Stimulated activated CD8-positive, alpha-beta memory T cell treated with anti-CD3 and anti-CD28 coated beads, Interleukin-7, amount 100 ng/mL, for 1 hour (primary cell): ENCODE data around the gene KIAA0930.
"Not testable (repeated sequence)": the region's sequence is repeated elsewhere in the genome, so short reads cannot be mapped to it uniquely, and the experiment has no call there.

Experiments used
- DNase-seq, 2 donors: peaks; one replicate each; pipeline ENCODE4 v3.0.0-alpha.2; 2020; ENCODE audit warnings: low read depth in 2 of 2

Gene KIAA0930

GRCh38 chr22:45240810-45241631 is at the start of gene KIAA0930:
Gene KIAA0930, minus strand, starts transcription at chr22:45240894. Its CDS starts 191 bp downstream, at chr22:45240703.
- peak; percentile 64 to 70 for DNase-seq

- no peak for DNase-seq
These were observed 46.3 kb upstream of the KIAA0930 start for GRCh38 chr22:45286854-45287551.

DNA sequence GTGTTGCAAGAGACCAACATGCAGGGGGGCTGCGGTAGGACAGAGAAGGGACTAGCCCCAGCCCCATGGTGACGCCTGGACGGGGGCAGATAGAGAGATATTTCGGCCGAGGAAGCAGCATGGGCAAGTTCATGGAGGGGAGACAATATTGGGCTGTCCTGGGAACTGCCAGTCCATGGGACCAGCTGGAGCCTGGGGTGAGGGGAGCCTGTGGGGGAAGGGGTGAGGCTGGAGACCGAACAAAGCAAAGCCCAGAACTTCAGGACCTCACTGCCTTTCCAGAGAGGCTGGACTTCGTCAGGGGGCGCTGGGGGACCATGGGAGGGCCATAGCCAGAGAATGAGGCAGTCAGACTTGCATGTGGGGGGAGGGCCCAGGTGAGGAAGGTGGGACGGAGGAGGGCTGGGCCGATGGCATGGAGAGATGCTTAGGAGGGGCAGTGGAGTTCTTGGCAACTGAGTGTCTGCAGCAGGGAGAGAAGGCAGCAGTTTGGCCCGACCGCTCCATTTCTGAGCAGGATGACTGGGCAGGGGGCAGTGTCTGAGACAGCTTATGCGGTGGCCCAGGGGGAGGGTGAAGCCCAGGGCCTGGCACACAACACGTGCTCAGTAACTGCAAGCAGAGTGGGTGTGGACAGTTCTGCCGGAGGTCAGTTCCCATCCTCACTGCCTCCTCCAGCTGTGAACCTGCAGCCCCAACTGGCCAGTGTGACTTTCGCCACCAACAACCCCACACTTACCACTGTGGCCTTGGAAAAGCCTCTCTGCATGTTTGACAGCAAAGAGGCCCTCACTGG is 44.8 kb upstream of the KIAA0930 start:
- no peak for DNase-seq

DNA sequence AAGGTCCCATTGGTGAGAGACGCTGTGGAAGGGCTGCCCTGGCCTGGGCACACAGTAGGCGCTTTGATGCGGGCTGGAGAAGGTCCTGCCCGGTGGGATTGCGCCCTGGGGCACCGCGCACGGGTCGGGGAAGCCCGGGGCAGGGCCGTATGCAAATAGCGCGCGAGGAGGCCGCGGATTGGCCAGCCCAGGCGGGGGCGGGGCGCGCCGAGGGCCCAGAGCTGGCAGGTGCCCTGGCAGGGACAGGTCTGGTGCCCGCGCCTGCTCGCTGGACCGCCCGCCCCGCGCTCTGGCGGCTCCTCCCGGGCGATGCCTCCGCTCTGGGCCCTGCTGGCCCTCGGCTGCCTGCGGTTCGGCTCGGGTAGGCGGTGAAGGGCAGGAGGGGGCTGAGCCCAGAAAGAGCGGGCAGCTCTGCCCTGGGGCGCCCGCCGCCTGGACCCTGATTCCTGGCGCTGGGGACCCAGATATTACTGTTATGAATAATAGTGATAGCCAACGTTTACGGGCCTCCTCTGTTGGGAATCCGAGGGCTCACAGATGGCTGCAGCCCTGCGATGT is 44.1 kb upstream of the KIAA0930 start, which contains the start of gene UPK3A:
TSS of gene UPK3A (plus strand) at position 245 of the 558 bp plus-strand sequence. CDS start at position 310, 65 bp downstream.
- no peak for DNase-seq

DNA sequence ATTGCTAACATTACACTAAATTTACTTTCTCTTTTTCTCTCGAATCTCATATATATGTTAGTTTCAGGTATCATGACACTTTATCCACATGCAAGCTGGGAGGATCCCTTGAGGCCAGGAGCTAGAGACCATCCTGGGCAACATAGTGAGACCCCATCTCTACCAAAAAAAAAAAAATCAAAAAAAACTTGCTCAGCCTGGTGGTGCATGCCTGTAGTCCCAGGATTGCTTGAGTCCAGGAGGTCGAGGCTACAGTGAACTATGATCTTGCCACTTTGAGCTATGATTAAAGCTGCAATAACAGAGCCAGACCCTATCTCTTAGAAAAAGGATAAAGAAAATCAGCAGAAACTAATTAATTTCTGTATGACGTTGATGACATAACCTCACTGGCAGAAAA is 40.3 kb upstream of the KIAA0930 start:
- no peak for DNase-seq

DNA sequence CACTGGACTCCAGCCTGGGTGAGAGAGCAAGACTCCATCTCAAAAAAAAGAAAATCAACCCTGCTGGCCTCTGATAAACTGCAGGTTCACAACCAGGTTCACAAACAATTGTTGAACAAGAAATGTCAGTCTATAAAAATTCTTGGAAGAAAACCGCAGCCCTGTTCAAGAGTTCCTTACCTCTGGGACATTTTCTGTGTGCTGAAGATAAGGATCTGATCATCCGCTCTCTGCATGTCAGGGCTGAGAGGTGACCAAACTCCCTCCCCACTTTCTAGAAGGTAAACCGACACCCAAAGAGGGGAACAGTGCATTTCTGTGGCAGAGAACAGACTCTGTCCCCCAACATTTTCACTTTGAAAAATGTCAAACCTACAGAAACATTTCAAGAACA is 39.9 kb upstream of the KIAA0930 start:
- DNase-seq: no peak

- no peak for DNase-seq
These were observed 37.4 kb upstream of the KIAA0930 start for GRCh38 chr22:45278125-45278524.

DNA sequence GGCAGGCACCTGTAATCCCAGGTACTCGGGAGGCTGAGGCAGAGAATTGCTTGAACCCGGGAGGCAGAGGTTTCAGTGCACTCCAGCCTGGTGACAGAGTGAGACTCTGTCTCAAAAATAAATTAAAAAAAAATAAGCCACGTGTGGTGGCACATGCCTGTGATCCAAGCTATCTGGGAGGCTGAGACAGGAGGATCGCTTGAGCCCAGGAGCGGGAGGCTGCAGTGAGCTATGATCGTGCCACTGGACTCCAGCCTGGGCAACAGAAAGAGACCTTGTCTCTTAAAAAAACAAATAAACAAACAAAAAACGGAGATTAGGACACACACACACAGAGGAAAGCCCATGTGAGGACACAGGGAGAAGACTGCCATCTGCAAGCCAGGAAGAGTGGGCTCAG is 37.0 kb upstream of the KIAA0930 start:
- DNase-seq: not testable (repeated sequence)

DNA sequence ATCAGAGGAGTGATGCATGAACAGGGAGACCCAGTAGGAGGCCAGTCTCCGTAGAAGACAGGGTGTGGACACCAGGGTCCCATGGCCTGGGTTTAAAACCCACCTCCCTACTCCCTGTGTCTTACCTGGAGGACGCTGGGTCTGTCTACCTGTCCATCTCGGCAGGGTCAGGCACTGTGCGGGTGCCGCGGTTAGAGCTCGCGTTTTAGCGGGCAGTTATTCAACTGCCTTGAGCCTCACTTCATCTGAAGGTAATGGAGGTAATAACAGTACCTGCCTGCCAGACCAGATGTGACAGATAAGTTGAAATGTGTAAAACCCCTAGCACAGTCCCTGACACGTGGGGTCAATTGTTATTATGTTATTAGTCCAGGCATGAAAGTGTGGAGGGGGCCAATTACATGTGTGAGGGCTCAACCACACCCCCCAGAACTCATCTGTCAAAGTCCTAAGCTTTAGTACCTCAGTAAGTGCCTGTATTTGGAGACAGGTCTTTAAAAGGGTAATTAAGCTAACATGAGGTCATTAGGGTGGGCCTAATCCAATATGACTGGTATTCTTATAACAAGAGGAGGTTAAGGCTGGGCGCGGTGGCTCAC is 35.9 kb upstream of the KIAA0930 start:
- DNase-seq: no peak

- no peak for DNase-seq
These were observed 32.9 kb upstream of the KIAA0930 start for GRCh38 chr22:45273452-45274075.

GRCh38 chr22:45272498-45272897 is 31.8 kb upstream of the KIAA0930 start:
- DNase-seq: no peak

DNA sequence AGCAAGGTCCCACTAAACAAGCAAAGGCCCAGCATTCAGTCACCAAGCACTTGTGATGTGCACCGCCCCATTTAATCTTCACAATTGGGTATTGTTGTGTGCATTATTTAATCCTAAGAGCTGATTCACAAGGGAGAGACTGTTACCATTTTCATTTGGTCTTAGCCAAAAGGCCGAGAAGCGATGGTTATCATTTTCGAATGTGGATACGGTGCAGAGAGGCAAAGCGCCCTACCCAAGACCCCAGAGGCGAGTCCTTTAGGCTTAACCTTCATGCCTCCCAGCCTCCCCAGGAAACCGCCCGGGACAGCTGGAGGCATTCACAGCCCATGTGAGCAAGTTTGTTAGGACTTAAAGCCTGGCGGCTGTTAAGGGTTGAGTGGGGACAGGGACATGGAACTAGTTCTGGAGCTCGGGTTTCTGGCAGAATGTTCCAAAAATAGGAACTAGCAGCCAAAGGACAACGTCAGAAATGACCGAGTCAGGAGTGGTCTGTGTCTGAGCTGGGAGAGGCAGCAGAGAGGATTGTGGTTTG is 31.0 kb upstream of the KIAA0930 start:
- DNase-seq: no peak

- DNase-seq: no peak
These were observed 29.7 kb upstream of the KIAA0930 start for GRCh38 chr22:45270095-45271020.

- DNase-seq: peak; percentile 82 to 88
These were observed 28.5 kb upstream of the KIAA0930 start for GRCh38 chr22:45268958-45269844.

DNA sequence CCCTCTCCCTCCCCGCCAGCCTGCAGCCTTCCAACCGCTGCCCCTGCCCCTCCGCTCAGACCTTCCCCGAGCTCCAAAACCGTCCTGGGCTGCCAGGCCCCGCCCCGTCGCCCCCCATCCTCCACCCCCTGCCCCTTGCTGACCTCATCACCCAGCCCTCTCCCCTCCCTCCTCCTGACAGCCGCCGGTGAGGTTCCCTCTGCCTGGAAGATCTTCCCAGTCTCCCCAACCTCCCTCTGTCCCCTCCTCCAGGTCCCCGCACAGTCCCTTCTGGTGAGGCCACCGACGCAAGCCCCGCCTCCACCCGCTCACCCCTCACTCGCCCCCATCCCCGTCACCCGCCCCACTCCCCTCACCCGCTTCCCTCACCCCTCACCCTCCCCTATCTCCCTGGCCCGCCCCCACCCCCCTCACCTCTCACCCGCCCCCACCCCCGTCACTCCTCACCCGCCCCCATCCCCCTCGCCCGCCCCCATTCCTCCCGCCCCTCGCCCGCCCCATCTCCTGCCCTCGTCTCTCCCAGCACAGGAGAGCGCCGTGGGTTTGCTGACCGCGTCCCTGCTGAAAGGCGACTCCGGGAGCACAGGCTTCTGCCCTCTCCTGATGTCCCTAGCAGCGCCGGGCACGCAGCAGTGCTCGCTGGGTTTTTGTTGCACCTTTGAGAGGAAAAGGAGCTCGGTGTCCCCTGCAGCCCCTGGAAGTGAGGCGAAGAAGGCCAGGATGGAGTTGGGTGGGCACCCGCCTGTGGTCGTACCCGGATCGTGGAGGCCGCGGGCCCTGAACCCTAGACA is 27.7 kb upstream of the KIAA0930 start:
- no peak for DNase-seq

- DNase-seq: no peak
These were observed 24.8 kb upstream of the KIAA0930 start for GRCh38 chr22:45265535-45265934.

DNA sequence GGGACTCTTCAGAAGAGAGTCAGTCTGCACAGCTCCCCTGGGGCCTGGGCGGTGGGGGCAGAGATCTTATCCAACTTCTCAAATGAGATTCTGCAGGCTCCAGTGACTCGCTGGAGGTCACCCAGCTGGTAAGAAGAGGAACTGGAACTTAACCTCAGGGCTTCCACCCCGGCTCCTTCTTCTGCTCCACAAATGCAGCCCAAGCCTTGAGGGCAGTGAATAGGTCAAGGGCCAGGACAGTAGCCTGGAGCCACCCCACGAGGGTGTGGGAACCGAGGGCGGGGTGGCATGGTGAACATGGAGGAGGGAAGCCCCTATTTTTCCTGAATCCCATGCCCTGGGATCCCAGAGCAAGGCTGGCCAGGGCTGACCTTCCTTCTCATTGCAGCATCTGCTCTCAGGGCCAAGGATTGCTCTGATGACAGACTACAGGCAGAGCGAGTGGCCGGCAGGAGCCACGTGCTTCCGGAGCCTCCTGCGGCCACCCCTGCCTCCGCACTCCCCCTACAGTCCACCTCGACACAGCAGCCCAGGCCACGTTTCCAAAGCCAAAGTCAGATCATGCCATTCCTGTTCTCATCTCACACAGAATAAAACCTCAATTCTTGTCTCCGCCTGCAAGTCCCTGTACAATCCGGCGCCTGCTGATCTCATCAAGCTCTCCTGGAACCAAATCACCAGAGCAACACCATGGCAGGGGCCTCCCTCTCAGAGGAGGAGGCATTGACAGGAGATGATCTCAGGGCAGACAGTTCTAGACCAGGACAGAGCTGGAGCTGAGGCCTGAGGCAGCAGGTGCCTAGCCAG is 23.0 kb upstream of the KIAA0930 start:
- no peak for DNase-seq
